Measurements from ENCODE around the gene KCNJ1. TPM values are rescaled to one million over a fixed set of nuclear protein-coding genes. Genes with fewer than 3 reads are reported as not detected.

The KCNJ1 gene
- total RNA-seq, 1 experiment from 2014 or later: not detected

- no peaks in the 10 kb centered on the region for H4K20me1 ChIP-seq (ENCODE audit: low read length)
- peaks cover 15% of the 10 kb centered on the region for H3K4me1 ChIP-seq (ENCODE audit: insufficient read depth, low read length)
- no peak overlapping the region for H3K4me3 ChIP-seq (ENCODE audit: low read length)
- H3K79me2 ChIP-seq (ENCODE audit: low read length): no peaks in the 10 kb centered on the region
- intact Hi-C loops (cut with micrococcal nuclease): no loop called here
- H3K9ac ChIP-seq (ENCODE audit: low read length): no peak overlapping the region
- no peak overlapping the region for H2AFZ ChIP-seq (ENCODE audit: low read length)
- no peaks in the 10 kb centered on the region for H3K9me2 ChIP-seq (replicated peaks; ENCODE audit: low read length)
- no peaks in the 10 kb centered on the region for H3K36me3 ChIP-seq (ENCODE audit: low read depth, low read length)
- POLR2A ChIA-PET (ENCODE audit: unreplicated experiment): no interaction called here
- CTCF ChIA-PET: interaction anchor here (0.6 to 0.7 kb wide), 2 partner anchors 11 to 13 kb away, joined by 3 read pairs; no protein-coding TSS in a partner anchor
- H3K27ac ChIP-seq (ENCODE audit: low read length): no peak overlapping the region
- no peaks in the 10 kb centered on the region for H3F3A ChIP-seq (ENCODE audit: low read length, unreplicated experiment)
- H3K27me3 ChIP-seq (ENCODE audit: low read length): no peaks in the 10 kb centered on the region
- H3K4me2 ChIP-seq (ENCODE audit: low read length): no peak overlapping the region
- no peak for TF ChIP-seq CTCF (conservative IDR thresholded peaks at IDR 0.05; ENCODE audit: low read depth, low read length)
- TF ChIP-seq EZH2 (IDR thresholded peaks at IDR 0.05; ENCODE audit: low read length, unreplicated experiment): no peak
- no peak for TF ChIP-seq EZH2phosphoT487 (IDR thresholded peaks at IDR 0.05; ENCODE audit: borderline replicate concordance, low read length)
- no TSS peak for BruUV-seq (replicated peaks)
- ATAC-seq: no peak
- no peaks in the 10 kb centered on the region for H3K9me3 ChIP-seq (ENCODE audit: low read length)
- no peak for DNase-seq
Measured at GRCh38 chr11:128903248-128904061, 36.4 kb upstream of the KCNJ1 start.

DNA sequence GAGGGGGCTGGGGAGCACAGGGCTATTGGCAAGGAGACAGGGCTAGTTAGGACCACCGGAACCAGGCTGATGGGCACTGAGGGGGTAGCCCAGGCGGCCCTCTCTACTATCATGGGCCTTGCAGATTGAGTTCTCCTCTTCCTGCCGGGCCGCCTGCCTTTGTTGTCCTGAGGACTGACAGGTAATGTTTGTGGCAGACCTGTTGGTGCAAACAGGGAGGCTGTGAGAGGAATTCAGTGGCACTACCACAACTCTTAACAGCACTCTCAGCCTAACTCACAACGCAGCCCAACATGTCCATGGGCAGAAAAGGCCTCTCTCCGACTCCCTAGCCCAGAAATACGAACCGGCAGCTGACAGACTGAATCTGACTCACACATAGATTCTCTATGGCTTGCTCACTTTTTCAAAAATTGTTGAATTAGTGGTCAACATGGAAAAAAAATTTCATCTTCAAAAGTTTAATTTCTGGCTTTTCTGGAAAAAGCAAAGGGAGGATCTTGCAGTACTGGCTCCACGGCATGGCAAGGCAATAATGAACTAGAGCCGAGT lies 35.5 kb upstream of the KCNJ1 start:
- Histone ChIP-seq H3F3A (ENCODE audit: low read length, unreplicated experiment) (no peaks in the 10 kb centered on the region), H3K36me3 (ENCODE audit: low read depth, low read length) (no peaks in the 10 kb centered on the region), H3K4me2 (ENCODE audit: low read length) (no peak overlapping the region), H3K4me3 (ENCODE audit: low read length) (no peak overlapping the region), H3K27me3 (ENCODE audit: low read length) (no peaks in the 10 kb centered on the region), H3K4me1 (ENCODE audit: insufficient read depth, low read length) (peaks cover 11% of the 10 kb centered on the region; the same call in 1 of the 2 replicates), H2AFZ (ENCODE audit: low read length) (no peak overlapping the region), H3K9ac (ENCODE audit: low read length) (no peak overlapping the region), H4K20me1 (ENCODE audit: low read length) (no peaks in the 10 kb centered on the region), H3K9me2 (replicated peaks; ENCODE audit: low read length) (no peaks in the 10 kb centered on the region), H3K9me3 (ENCODE audit: low read length) (no peaks in the 10 kb centered on the region), H3K79me2 (ENCODE audit: low read length) (no peaks in the 10 kb centered on the region), H3K27ac (ENCODE audit: low read length) (no peak overlapping the region)
- intact Hi-C loops (cut with micrococcal nuclease): no loop called here
- ATAC-seq (no peak), DNase-seq (no peak)
- ChIA-PET CTCF (no interaction called here), POLR2A (ENCODE audit: unreplicated experiment) (no interaction called here)
- BruUV-seq (replicated peaks): no TSS peak
- TF ChIP-seq EZH2 (IDR thresholded peaks at IDR 0.05; ENCODE audit: low read length, unreplicated experiment): no peak
- no peak for TF ChIP-seq EZH2phosphoT487 (IDR thresholded peaks at IDR 0.05; ENCODE audit: borderline replicate concordance, low read length)

DNA sequence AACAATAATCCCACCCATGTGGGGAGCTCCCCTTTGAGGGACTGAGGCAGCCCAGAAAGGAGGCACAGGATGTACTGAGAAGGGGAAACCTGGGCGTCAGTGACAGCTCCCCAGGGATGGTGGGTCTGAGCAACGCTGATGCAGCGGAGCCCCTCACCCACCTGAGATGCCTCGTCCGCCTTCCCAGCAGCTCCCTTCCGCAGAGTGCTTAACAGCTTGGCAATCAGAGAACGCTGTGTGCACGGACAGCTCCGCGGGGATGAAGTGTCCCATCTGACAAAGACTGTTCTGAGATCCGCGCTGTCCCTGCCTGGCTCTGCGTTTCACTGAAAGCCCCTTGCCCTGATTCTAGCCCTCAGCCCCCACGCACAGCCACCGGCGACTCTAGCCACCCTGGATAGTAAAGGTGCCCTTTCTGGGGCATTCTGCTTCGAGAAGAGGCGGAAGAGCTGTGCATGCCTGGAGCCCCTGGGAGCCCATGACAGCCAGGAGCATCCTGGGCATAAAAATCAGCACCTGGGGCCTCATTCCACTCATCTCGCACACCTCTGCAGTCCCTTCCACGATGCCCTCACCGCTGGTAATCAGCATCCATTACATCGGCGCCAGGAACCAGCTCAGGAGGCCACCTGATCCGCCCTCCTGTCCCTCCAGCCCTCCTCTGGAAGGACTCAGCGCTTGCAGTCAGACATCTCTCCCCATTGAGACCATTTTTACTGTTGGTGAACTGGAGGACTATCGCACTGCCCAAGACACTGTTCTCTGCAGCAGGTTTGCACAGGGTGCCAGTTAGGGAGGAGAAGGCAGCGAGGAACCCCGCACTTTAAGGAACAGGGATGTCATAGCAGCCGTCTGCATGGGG lies 34.8 kb upstream of the KCNJ1 start:
- DNase-seq: no peak
- no peaks in the 10 kb centered on the region for H3K9me2 ChIP-seq (replicated peaks; ENCODE audit: low read length)
- no peak overlapping the region for H3K27ac ChIP-seq (ENCODE audit: low read length)
- no peak overlapping the region for H2AFZ ChIP-seq (ENCODE audit: low read length)
- H3K4me3 ChIP-seq (ENCODE audit: low read length): no peak overlapping the region
- H3K4me2 ChIP-seq (ENCODE audit: low read length): no peak overlapping the region
- no peak overlapping the region for H3K9ac ChIP-seq (ENCODE audit: low read length)
- ChIA-PET POLR2A (ENCODE audit: unreplicated experiment) (no interaction called here), CTCF (interaction anchor here (0.6 kb wide), 1 partner anchor 17 kb away, joined by 3 read pairs; no protein-coding TSS in a partner anchor)
- peaks cover 11% of the 10 kb centered on the region; the same call in 1 of the 2 replicates for H3K4me1 ChIP-seq (ENCODE audit: insufficient read depth, low read length)
- H3K9me3 ChIP-seq (ENCODE audit: low read length): no peaks in the 10 kb centered on the region
- H3F3A ChIP-seq (ENCODE audit: low read length, unreplicated experiment): no peaks in the 10 kb centered on the region
- no peaks in the 10 kb centered on the region for H3K36me3 ChIP-seq (ENCODE audit: low read depth, low read length)
- no peak for ATAC-seq
- intact Hi-C loops (cut with micrococcal nuclease): no loop called here
- no TSS peak for BruUV-seq (replicated peaks)
- TF ChIP-seq CTCF (conservative IDR thresholded peaks at IDR 0.05; ENCODE audit: low read depth, low read length): no peak
- TF ChIP-seq EZH2 (IDR thresholded peaks at IDR 0.05; ENCODE audit: low read length, unreplicated experiment): no peak
- TF ChIP-seq EZH2phosphoT487 (IDR thresholded peaks at IDR 0.05; ENCODE audit: borderline replicate concordance, low read length): no peak
- no peaks in the 10 kb centered on the region for H3K79me2 ChIP-seq (ENCODE audit: low read length)
- H4K20me1 ChIP-seq (ENCODE audit: low read length): no peaks in the 10 kb centered on the region
- no peaks in the 10 kb centered on the region for H3K27me3 ChIP-seq (ENCODE audit: low read length)
